Fibroblast of skin of left biceps (primary cell): ENCODE measurements around the gene IFT88.

Source experiments
- DNase-seq, 2 experiments: peaks; one replicate each; pipeline ENCODE4 v3.0.0-alpha.2; 2013; ENCODE audit warnings: low read depth in 2 of 2

IFT88 gene

DNA sequence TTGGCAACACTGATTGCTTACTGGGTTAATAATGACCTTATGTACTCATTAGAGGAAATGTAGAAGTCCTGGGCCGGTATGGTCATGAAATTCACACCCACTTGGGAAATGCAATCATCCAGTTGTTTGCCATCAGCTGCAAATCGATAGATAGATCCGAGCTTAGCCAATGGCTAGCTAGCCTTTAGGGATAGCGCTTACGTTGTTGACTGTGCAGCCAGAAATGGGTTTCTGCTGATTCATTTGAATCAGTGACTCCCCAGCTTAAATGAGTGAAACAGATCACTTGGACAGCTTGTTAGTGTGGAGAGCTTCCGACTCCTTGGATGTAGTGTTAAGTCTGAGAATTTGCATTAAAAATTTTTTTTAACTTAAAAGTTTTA is 148.4 kb downstream of the IFT88 start:
- no peak for DNase-seq

GRCh38 chr13:20716951-20717350 is 150.0 kb downstream of the IFT88 start:
- no peak for DNase-seq

- no peak for DNase-seq
These were observed 150.9 kb downstream of the IFT88 start for GRCh38 chr13:20717581-20718542.

DNA sequence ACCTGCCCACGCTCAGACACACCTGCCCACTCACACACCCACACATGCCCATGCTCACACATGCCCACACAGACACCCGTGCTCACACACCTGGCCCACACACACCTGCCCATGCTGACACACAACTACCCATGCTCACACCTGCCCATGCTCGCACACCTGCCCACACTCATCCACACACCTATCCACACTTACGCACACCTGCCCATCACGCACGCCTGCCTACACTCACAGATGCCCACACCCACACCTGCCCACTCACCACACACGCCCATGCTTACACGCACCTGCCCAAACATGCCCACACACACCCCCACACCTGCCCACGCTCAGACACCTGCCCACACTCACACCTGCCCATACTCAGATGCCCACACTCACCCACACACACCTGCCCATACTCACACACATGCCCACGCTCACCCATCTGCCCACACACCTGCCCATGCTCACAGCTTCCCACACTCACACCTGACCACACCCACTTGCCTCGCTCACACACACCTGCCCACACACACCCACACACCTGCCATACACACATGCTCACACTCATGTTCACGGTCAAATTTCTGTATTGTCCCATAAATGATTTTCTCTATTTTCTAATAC is 152.1 kb downstream of the IFT88 start:
- DNase-seq, result no peak

GRCh38 chr13:20719783-20720182 is 152.8 kb downstream of the IFT88 start:
- no peak for DNase-seq

DNA sequence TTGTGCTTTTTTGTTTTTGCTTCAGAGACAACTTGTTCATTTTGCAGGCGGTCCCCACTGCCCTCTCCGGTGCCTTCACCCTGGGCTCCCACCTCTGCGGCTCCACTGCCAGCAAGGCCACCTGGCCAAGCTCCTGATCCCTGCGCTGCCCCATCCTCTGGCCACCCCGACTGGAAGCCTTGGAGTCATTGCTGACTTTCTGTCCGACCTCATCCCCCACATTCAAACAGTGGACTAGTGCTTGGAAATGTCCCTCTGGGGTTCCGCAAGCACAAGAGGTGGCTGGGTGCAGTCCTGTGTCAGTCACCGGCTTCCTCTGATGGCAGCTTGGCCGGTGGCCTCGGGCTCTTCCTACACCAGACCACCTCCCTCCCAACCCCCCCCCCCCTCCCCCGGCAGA is 153.5 kb downstream of the IFT88 start:
- DNase-seq, result no peak

GRCh38 chr13:20721058-20721453 is 154.1 kb downstream of the IFT88 start:
- DNase-seq, result no peak

- no peak for DNase-seq
These were observed 154.7 kb downstream of the IFT88 start for GRCh38 chr13:20721454-20722357.

DNA sequence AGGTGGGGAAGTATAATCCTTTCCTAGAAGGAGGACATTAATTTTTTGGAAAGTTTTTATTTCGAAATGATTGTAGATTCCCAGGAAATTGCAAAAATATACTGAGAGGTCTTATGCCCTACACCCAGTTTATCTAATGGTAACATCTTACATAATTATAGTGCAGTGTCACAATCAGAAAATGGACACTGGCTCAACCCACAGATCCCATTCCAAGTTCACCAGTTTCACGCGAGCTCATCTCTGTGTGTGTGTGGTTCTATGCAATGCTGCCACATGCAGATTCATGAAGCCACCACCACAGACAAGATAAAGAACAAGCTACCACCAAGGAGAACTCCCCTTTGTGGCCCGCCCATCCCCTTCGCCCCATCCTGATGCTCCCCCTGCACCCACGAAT is 160.9 kb downstream of the IFT88 start:
- DNase-seq, result no peak

GRCh38 chr13:20728579-20729311 is 161.8 kb downstream of the IFT88 start:
- DNase-seq, result no peak

DNA sequence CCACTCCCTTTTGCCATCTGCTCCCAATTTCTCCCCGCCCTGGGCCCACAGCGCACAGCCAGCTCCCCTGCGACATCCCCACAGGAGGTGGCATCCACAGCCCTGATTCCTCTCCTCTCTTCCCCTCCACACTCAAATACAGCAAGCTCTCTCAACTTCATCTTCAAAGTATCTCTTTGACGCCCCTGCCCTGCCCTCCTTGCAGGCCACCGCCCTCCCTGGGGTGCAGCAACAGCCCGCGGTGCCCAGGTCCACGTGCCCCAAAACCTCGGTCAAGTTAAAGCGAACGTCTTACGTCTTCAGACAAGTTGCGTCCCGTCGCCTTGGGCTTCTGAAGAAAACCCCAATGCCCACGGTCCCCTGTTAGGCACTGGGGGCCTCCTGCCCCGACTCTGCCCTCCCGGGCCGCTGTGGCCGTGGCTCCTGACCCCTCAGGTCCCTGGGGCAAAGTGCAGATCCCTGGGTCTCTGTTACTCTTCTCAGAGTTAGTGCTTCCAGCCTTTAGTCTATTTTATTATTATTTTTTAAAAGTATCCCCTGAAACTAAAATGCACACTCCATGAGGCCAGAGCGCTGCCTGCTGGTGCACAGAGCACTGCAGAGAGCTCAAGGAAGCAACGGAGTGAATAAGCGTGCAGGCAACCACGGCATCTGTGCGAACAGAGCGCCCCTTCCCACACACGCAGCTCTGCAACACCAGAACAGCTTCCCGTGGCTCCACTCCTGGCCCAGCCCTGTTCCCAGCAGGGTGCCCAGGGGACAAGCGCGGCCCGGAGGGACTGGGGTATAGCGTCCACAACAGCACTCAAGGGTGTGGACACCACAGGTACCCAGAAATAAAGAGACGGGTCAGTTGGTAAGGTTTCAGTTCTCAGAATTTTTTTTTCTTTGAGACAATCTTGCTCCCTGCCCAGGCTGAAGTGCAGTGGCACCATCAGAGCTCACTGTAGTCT is 163.0 kb downstream of the IFT88 start:
- DNase-seq, result no peak

- DNase-seq, result no peak
These were observed 171.7 kb downstream of the IFT88 start for GRCh38 chr13:20738616-20739015.

DNA sequence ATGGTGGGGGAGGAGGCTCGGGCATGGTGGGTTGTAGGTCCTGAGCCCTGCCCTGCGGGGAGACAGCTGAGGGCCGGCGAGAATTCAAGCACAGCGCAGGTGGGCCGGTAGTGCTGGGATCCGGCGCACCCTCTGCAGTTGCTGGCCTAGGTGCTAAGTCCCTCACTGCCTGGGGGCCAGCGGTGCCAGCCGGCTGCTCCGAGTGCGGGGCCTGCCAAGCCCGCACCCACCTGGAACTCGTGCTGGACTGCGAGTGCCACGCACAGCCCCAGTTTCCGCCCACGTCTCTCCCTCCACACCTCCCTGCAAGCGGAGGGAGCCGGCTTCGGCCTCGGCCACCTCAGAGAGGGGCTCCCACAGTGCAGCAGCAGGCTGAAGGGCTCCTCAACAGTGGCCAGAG is 173.1 kb downstream of the IFT88 start:
- no peak for DNase-seq
